Measurements from ENCODE around the gene NCOA3. TPM values are rescaled to one million over a fixed set of nuclear protein-coding genes. Genes with fewer than 3 reads are reported as not detected.

NCOA3 gene
- total RNA-seq, 1 experiment from 2014 or later, result 23.3 TPM

DNA sequence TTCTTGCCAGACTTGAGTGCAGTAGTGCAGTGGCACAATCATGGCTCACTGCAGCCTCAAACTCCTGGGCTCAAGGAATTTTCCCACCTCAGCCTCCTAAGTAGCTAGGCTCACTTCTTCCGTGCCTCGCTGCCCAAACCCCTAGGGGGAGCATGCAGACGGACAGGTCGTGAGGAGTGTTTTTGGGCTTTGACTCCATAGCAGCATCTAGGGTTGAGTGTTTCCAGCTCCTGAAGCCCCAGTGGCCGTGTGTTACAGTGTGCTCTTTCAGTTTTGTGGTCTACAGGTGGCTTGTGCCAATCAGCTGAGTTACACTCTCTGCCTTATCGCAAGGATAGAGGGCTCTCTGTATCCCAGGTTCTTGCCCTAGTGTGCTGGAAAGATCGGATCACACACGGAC lies 33.4 kb downstream of the NCOA3 start:
- WGBS (ENCODE audit: extremely low coverage, insufficient read length, low lambda C conversion rate), result no CpG with 5 or more reads among the region's 8 CpGs
- Histone ChIP-seq H3K4ac (ENCODE audit: low read depth, low read length) (no peak overlapping the region), H4K5ac (ENCODE audit: insufficient read length, low read depth, low read length) (no peak overlapping the region), H3K9ac (ENCODE audit: extremely low read depth, insufficient read length, low read length) (no peak overlapping the region), H3K14ac (ENCODE audit: insufficient read depth, low read length) (no peak overlapping the region), H3K27me3 (ENCODE audit: insufficient read depth, low read length) (no peaks in the 10 kb centered on the region), H3K27ac (ENCODE audit: insufficient read length, low read depth, low read length) (no peak overlapping the region), H4K91ac (ENCODE audit: insufficient read length, low read depth, low read length) (no peak overlapping the region), H2AFZ (ENCODE audit: low read length) (no peak overlapping the region), H2BK12ac (ENCODE audit: insufficient read length, low read depth, low read length) (no peak overlapping the region), H4K20me1 (ENCODE audit: control insufficient read depth, insufficient read depth, insufficient read length) (no peaks in the 10 kb centered on the region), H2BK5ac (ENCODE audit: insufficient read length, low read length) (no peak overlapping the region), H3K79me2 (ENCODE audit: insufficient read depth, low read length) (peaks cover 9% of the 10 kb centered on the region; the same call in 1 of the 2 replicates), H3K79me1 (ENCODE audit: insufficient read depth, low read depth, low read length, poor library complexity, severe bottlenecking) (peaks cover 4% of the 10 kb centered on the region), H2AK5ac (ENCODE audit: insufficient read length, low read length) (no peak overlapping the region), H3K4me1 (ENCODE audit: insufficient read depth, low read length) (no peaks in the 10 kb centered on the region), H2BK20ac (ENCODE audit: low read depth, low read length, poor library complexity, severe bottlenecking) (no peak overlapping the region), H3K18ac (ENCODE audit: insufficient read length, low read depth, low read length) (no peak overlapping the region), H3K23ac (ENCODE audit: insufficient read length, low read depth, low read length) (no peak overlapping the region), H4K8ac (replicated peaks; ENCODE audit: insufficient read length, low read depth, low read length) (no peak overlapping the region), H2BK15ac (ENCODE audit: low read depth, low read length) (no peak overlapping the region), H3K23me2 (ENCODE audit: insufficient read length, low read depth, low read length, poor library complexity, severe bottlenecking) (no peaks in the 10 kb centered on the region), H3T11ph (ENCODE audit: low read length) (no peak overlapping the region), H3K4me2 (ENCODE audit: insufficient read depth, insufficient read length, low read length) (no peak overlapping the region), H3K9me3 (ENCODE audit: control insufficient read depth, low read depth, low read length) (no peaks in the 10 kb centered on the region), H3K56ac (ENCODE audit: insufficient read length, low read depth, low read length) (no peak overlapping the region), H2BK120ac (ENCODE audit: low read depth, low read length, poor library complexity, severe bottlenecking) (no peak overlapping the region)
- peaks cover 0 to 4% (median 0%) of the 10 kb centered on the region in 3 experiments; a peak in 3 of 7 replicates for H3K36me3 Mint-ChIP-seq (ENCODE audit: insufficient read depth in 1 of 3, low read depth in 3 of 3)
- TF ChIP-seq, protein P1, sequence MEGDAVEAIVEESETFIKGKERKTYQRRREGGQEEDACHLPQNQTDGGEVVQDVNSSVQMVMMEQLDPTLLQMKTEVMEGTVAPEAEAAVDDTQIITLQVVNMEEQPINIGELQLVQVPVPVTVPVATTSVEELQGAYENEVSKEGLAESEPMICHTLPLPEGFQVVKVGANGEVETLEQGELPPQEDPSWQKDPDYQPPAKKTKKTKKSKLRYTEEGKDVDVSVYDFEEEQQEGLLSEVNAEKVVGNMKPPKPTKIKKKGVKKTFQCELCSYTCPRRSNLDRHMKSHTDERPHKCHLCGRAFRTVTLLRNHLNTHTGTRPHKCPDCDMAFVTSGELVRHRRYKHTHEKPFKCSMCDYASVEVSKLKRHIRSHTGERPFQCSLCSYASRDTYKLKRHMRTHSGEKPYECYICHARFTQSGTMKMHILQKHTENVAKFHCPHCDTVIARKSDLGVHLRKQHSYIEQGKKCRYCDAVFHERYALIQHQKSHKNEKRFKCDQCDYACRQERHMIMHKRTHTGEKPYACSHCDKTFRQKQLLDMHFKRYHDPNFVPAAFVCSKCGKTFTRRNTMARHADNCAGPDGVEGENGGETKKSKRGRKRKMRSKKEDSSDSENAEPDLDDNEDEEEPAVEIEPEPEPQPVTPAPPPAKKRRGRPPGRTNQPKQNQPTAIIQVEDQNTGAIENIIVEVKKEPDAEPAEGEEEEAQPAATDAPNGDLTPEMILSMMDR (conservative IDR thresholded peaks at IDR 0.05), result peak; percentile 72
- no peak overlapping the region for H3K4me3 Mint-ChIP-seq
- peak; percentile 81 for DNase-seq
- H3K4me1 Mint-ChIP-seq, result peaks cover 12 to 18% of the 10 kb centered on the region in 2 experiments
- no peaks in the 10 kb centered on the region for H3K27me3 Mint-ChIP-seq (ENCODE audit: low read depth)
- H3K27ac Mint-ChIP-seq, result peak overlapping the region in 2 of 3 experiments; percentile 79 to 86; a peak in 2 of 7 replicates
- no peaks in the 10 kb centered on the region for H3K9me3 Mint-ChIP-seq

Data from H9 (cell line).